Kidney (tissue), 14 donors: Measurements from ENCODE around the gene PITRM1. TPM values are rescaled to one million over a fixed set of nuclear protein-coding genes. Genes with fewer than 3 reads are reported as not detected.

Experiments
- DNase-seq, 5 donors: peaks; one replicate each; pipeline ENCODE4 v3.0.0-alpha.2; 2013 to 2020
- FAIRE-seq: peaks from 2 replicates; lab custom pipeline; 2012; peaks lifted over from hg19 to GRCh38; lab: Jason Lieb, UNC
- H3K27ac ChIP-seq, 2 donors: one replicate each; pipeline ENCODE4 v1.7.0; 2013; ENCODE audit warnings: low read depth in 2 of 2, low read length in 2 of 2, inconsistent platforms in 1 of 2
- H3K27me3 ChIP-seq: one replicate; pipeline ENCODE4 v1.7.1; 2013; ENCODE audit warnings: low read length, inconsistent platforms; ENCODE audit not compliant: control insufficient read depth, insufficient read depth
- H3K36me3 ChIP-seq, 3 donors: one replicate each; pipeline versions ENCODE4 v1.7.0 to v1.7.1; 2013; ENCODE audit warnings: low read length in 3 of 3, control low read depth in 1 of 3, inconsistent platforms in 1 of 3; ENCODE audit not compliant: insufficient read depth in 3 of 3, control insufficient read depth in 2 of 3
- H3K4me1 ChIP-seq, 3 donors: one replicate each; pipeline versions ENCODE4 v1.7.0 to v1.7.1; 2013; ENCODE audit warnings: low read length in 3 of 3, inconsistent platforms in 1 of 3, low read depth in 1 of 3; ENCODE audit not compliant: control insufficient read depth in 2 of 3, insufficient read depth in 2 of 3
- H3K4me3 ChIP-seq, 3 donors: one replicate each; pipeline versions ENCODE4 v1.7.0 to v1.8.1; 2013; ENCODE audit warnings: low read length in 3 of 3, control low read depth in 1 of 3, inconsistent platforms in 1 of 3
- H3K9ac ChIP-seq, 3 donors: one replicate each; pipeline versions ENCODE4 v1.7.0 to v1.7.1; 2013; ENCODE audit warnings: low read length in 3 of 3, control low read depth in 1 of 3, inconsistent platforms in 1 of 3
- H3K9me3 ChIP-seq, 3 donors: one replicate each; pipeline versions ENCODE4 v1.7.0 to v1.7.1; 2013; ENCODE audit warnings: low read length in 3 of 3, control low read depth in 1 of 3, inconsistent platforms in 1 of 3; ENCODE audit not compliant: control insufficient read depth in 2 of 3, insufficient read depth in 1 of 3
- CTCF ChIP-seq: IDR thresholded peaks from 3 replicates; pipeline ENCODE4 v1.5.1; 2012; ENCODE audit warnings: mild to moderate bottlenecking, moderate library complexity, borderline replicate concordance; ENCODE audit not compliant: insufficient read depth; ENCODE audit errors: extremely low read depth
- intact Hi-C: fragments of 100-400 bp; cut with DNase I; formaldehyde crosslinking; loops from one replicate; pipeline ENCODE4 v1.11.1; 2022
- polyA plus RNA-seq: library from polyadenylated mRNA; stranded (reverse); fragments of 350-450 nt; fragmentation: Illumina TruSeq; extraction: RNeasy Lipid Tissue Mini Kit (QIAGEN cat#74804); gene quantifications from one replicate; pipeline ENCODE4 v1.2.3, GENCODE V29; 2014; ENCODE audit warnings: low read depth, low replicate concordance; ENCODE audit not compliant: insufficient read depth
- total RNA-seq: library from RNA; stranded (reverse); fragmentation: NEBNext Ultra II Directional; extraction: Animal tissue kit (Norgen Biotek cat#: 25700); gene quantifications from one replicate; pipeline ENCODE4 v1.2.1, GENCODE V29; 2021
- donor health status: control.
- donor health status: control.
- donor health status: control.
- donor health status: control.
- donor health status: control.
- donor health status: DM: yes; HTN: yes; CAD: no.
- donor health status: Normal renal cell carcinoma (clear cell type).

PITRM1 gene
- total and polyA plus RNA-seq, 2 donors from 2014 or later: 28.8 to 60.7 TPM

DNA sequence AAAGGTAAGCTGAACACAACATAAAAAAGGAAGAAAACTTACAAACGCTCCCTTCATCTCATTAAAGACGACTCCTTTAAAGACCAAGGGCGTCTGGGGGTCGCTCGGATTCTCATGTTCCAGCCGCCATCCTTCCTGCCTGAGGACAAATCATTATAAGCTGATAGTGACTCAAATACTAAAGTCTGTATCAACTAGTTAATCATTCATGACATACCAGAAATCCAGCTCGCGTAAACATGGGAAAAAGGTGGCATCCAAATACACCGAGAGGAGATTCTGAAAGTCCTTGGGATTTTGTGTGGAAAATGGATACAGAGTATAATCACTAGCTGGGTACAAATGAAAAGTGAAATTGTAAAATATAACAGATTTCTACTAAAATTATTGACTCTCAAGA is 7.4 kb downstream of the PITRM1 start:
- Histone ChIP-seq H3K9ac (no peak overlapping the region), H3K4me1 (no peaks in the 10 kb centered on the region), H3K36me3 (peaks cover 2 to 51% (median 39%) of the 10 kb centered on the region in 3 donors), H3K4me3 (no peak overlapping the region), H3K27ac (no peak overlapping the region), H3K9me3 (no peaks in the 10 kb centered on the region), H3K27me3 (no peaks in the 10 kb centered on the region)
- DNase-seq (peak in 1 of 5 donors; percentile 16), FAIRE-seq (no peak)
- no peak for TF ChIP-seq CTCF
- intact Hi-C loops: no loop called here

GRCh38 chr10:3163879-3164278 is 8.7 kb downstream of the PITRM1 start:
- no peak overlapping the region for H3K9ac ChIP-seq
- TF ChIP-seq CTCF: no peak
- no peak overlapping the region for H3K27ac ChIP-seq
- peaks cover 4 to 60% (median 37%) of the 10 kb centered on the region in 3 donors for H3K36me3 ChIP-seq
- no peaks in the 10 kb centered on the region for H3K27me3 ChIP-seq
- DNase-seq: no peak
- FAIRE-seq: no peak
- intact Hi-C loops: no loop called here
- H3K4me1 ChIP-seq: no peaks in the 10 kb centered on the region
- no peak overlapping the region for H3K4me3 ChIP-seq
- H3K9me3 ChIP-seq: no peaks in the 10 kb centered on the region

GRCh38 chr10:3162533-3162932 is 10.0 kb downstream of the PITRM1 start:
- no peak for FAIRE-seq
- no peaks in the 10 kb centered on the region for H3K4me1 ChIP-seq
- no peak for TF ChIP-seq CTCF
- peaks cover 8 to 63% (median 44%) of the 10 kb centered on the region in 3 donors for H3K36me3 ChIP-seq
- H3K9me3 ChIP-seq: no peaks in the 10 kb centered on the region
- H3K9ac ChIP-seq: no peak overlapping the region
- intact Hi-C loops: no loop called here
- H3K27me3 ChIP-seq: no peaks in the 10 kb centered on the region
- DNase-seq: no peak
- no peak overlapping the region for H3K27ac ChIP-seq
- H3K4me3 ChIP-seq: no peak overlapping the region

DNA sequence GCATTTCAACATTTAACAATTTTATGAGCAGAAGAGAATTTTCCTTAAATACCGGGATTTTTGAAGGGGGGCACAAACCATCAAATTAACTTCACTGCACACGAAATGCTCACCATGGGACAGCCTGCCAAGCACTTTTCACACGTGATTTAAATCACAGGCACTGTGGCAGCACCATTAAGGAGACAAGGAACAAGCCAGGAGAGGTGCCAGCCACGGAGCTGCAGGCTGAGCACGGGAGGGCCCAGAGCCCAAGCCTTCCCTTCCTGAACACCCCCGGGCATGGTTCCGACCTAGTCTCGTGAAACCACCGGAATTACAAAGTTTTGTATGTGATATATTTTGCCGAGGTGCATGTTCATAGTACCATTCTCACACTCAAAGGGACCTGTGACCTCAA is 13.4 kb downstream of the PITRM1 start:
- DNase-seq: no peak

More for the DNA sequence above, 13.4 kb downstream of the PITRM1 start:
- Histone ChIP-seq H3K9ac (no peak overlapping the region), H3K9me3 (no peaks in the 10 kb centered on the region), H3K4me3 (no peak overlapping the region), H3K4me1 (no peaks in the 10 kb centered on the region), H3K36me3 (peaks cover 9 to 66% (median 29%) of the 10 kb centered on the region in 3 donors), H3K27me3 (no peaks in the 10 kb centered on the region), H3K27ac (no peak overlapping the region)
- no peak for TF ChIP-seq CTCF
- FAIRE-seq: no peak
- intact Hi-C loops: no loop called here
